A549 (cell line): ENCODE data around the gene ABHD11. TPM values are rescaled to one million over a fixed set of nuclear protein-coding genes. Genes with fewer than 3 reads are reported as not detected.

Experiments
- ATAC-seq, 2 experiments: fragments of 200-7000 bp in 1 of 2; fragments of >200 bp in 1 of 2; cut with Nextera tagmentation in 1 of 2; cut with Tn5 transposase in 1 of 2; 3 replicates each; pipeline versions ENCODE4 v1.8.0 to v1.9.1; 2018 to 2020; ENCODE audit warnings: mild to moderate bottlenecking in 1 of 2, moderate library complexity in 1 of 2
- CTCF ChIA-PET: fragments of 300-600 bp; sonication (Branson Sonifier 250); formaldehyde crosslinking; extraction: SDS; loops from one replicate; lab custom pipeline; 2021; ENCODE audit warnings: antibody characterized with exemption, inconsistent platforms; lab: Yijun Ruan, JAX
- POLR2A ChIA-PET: fragments of 350-600 bp; formaldehyde crosslinking; extraction: SDS; loops from one replicate; lab custom pipeline; 2021; ENCODE audit warnings: antibody characterized with exemption, inconsistent platforms; lab: Yijun Ruan, JAX
- DNase-seq, 2 experiments: peaks; one replicate each; pipeline versions ENCODE4 v3.0.0 to v3.0.0-alpha.2; 2011 to 2016; ENCODE audit warnings: low read depth in 1 of 2, low spot score in 1 of 2
- FAIRE-seq: peaks from 2 replicates; lab custom pipeline; 2011; peaks lifted over from hg19 to GRCh38; lab: Jason Lieb, UNC
- H3K27ac ChIP-seq, 2 experiments: fragments of >200 bp; sonication (Bioruptor Twin); formaldehyde crosslinking; 3 replicates each; pipeline ENCODE4 v1.5.1; 2016 to 2017
- H3K4me1 ChIP-seq: fragments of >200 bp; sonication (Bioruptor Twin); formaldehyde crosslinking; 3 replicates; pipeline ENCODE4 v1.6.1; 2016
- H3K4me2 ChIP-seq: fragments of >200 bp; sonication (Bioruptor Twin); formaldehyde crosslinking; 3 replicates; pipeline ENCODE4 v1.6.1; 2016
- H3K4me3 ChIP-seq: fragments of >200 bp; sonication (Bioruptor Twin); formaldehyde crosslinking; 3 replicates; pipeline ENCODE4 v1.5.1; 2016
- H3K9me3 ChIP-seq: fragments of >200 bp; sonication (Bioruptor Twin); formaldehyde crosslinking; 3 replicates; pipeline ENCODE4 v1.6.1; 2016
- CBX2 ChIP-seq: fragments of 200-600 bp; sonication (generic); IDR thresholded peaks from 2 replicates; pipeline ENCODE4 v1.6.1; 2016; ENCODE audit warnings: low read depth, mild to moderate bottlenecking, borderline replicate concordance
- CHD2 ChIP-seq: fragments of 150-350 bp; IDR thresholded peaks from 2 replicates; pipeline ENCODE4 v1.6.1; 2014; ENCODE audit warnings: low read length; ENCODE audit not compliant: partially characterized antibody
- CHD4 ChIP-seq: fragments of 200-600 bp; sonication (generic); IDR thresholded peaks from 2 replicates; pipeline ENCODE4 v1.6.1; 2016; ENCODE audit warnings: antibody characterized with exemption, mild to moderate bottlenecking, borderline replicate concordance
- E2F6 ChIP-seq: IDR thresholded peaks from 2 replicates; pipeline ENCODE4 v1.6.1; 2012; ENCODE audit warnings: low read depth, borderline replicate concordance
- EHMT2 ChIP-seq: fragments of 200-600 bp; sonication (generic); IDR thresholded peaks from 2 replicates; pipeline ENCODE4 v1.6.1; 2016; ENCODE audit warnings: antibody characterized with exemption, low read depth, mild to moderate bottlenecking, moderate library complexity
- EP300 ChIP-seq, 2 experiments: fragments of >200 bp; sonication (Bioruptor Twin); formaldehyde crosslinking; IDR thresholded peaks; 2 replicates in 1 of 2; 3 replicates in 1 of 2; pipeline ENCODE4 v1.6.1; 2016 to 2017
- ESRRA ChIP-seq: fragments of 150-350 bp; IDR thresholded peaks from 2 replicates; pipeline ENCODE4 v1.6.1; 2014; ENCODE audit warnings: mild to moderate bottlenecking, low read length, borderline replicate concordance
- FOSB ChIP-seq: fragments of 250-450 bp; sonication (Bioruptor Pico); IDR thresholded peaks from 2 replicates; pipeline ENCODE4 v1.5.0; 2020; ENCODE audit warnings: mild to moderate bottlenecking, moderate library complexity
- FOSL2 ChIP-seq, 2 experiments: fragments of 450-650 bp in 1 of 2; fragments of >200 bp in 1 of 2; sonication (Bioruptor Twin) in 1 of 2; formaldehyde crosslinking; IDR thresholded peaks; 2 replicates each; pipeline versions ENCODE4 v1.5.0 to v1.6.1; 2016 to 2020; ENCODE audit warnings: mild to moderate bottlenecking in 1 of 2, moderate library complexity in 1 of 2
- JUN ChIP-seq, 2 experiments: fragments of >200 bp; sonication (Bioruptor Twin); formaldehyde crosslinking; IDR thresholded peaks; 2 replicates in 1 of 2; 3 replicates in 1 of 2; pipeline ENCODE4 v1.6.1; 2016 to 2017
- KDM5A ChIP-seq: fragments of 200-600 bp; sonication (generic); IDR thresholded peaks from 2 replicates; pipeline ENCODE4 v1.6.1; 2016; ENCODE audit warnings: antibody characterized with exemption, mild to moderate bottlenecking
- MAZ ChIP-seq: fragments of 150-350 bp; IDR thresholded peaks from 2 replicates; pipeline ENCODE4 v1.6.1; 2014; ENCODE audit warnings: antibody characterized with exemption, low read depth, low read length, borderline replicate concordance
- NR3C1 ChIP-seq: fragments of >200 bp; sonication (Bioruptor Twin); formaldehyde crosslinking; IDR thresholded peaks from 3 replicates; pipeline ENCODE4 v1.6.1; 2017
- POLR2AphosphoS2 ChIP-seq: conservative IDR thresholded peaks from 2 replicates; pipeline ENCODE4 v1.6.1; 2012; ENCODE audit warnings: low read length, improper control_type of control experiment, inconsistent platforms
- RCOR1 ChIP-seq: fragments of 150-350 bp; IDR thresholded peaks from 2 replicates; pipeline ENCODE4 v1.6.1; 2014; ENCODE audit warnings: antibody characterized with exemption, low read length, low read depth
- SREBF2 ChIP-seq: fragments of 450-650 bp; IDR thresholded peaks from 2 replicates; pipeline ENCODE4 v1.6.1; 2014; ENCODE audit warnings: mild to moderate bottlenecking, moderate library complexity
- ZC3H11A ChIP-seq: fragments of 450-650 bp; IDR thresholded peaks from 2 replicates; pipeline ENCODE4 v1.6.1; 2014; ENCODE audit warnings: antibody characterized with exemption, mild to moderate bottlenecking
- ZFP36 ChIP-seq: fragments of 450-650 bp; IDR thresholded peaks from 2 replicates; pipeline ENCODE4 v1.6.1; 2014; ENCODE audit warnings: borderline replicate concordance; ENCODE audit not compliant: partially characterized antibody
- ZNF302 ChIP-seq: fragments of 250-450 bp; sonication (Bioruptor Pico); IDR thresholded peaks from 2 replicates; pipeline ENCODE4 v1.9.0; 2021; ENCODE audit warnings: inconsistent platforms, mild to moderate bottlenecking, moderate library complexity
- WGBS: methylation state at CpG from one replicate; pipeline ENCODE4 v1.1.6; 2017; ENCODE audit errors: missing lambda C conversion rate; 5-methylcytosine and 5-hydroxymethylcytosine counted together
- polyA plus RNA-seq, 4 experiments: library from polyadenylated mRNA; depleted of rRNA in 3 of 4; stranded (reverse); fragments of >200 nt; fragmentation: RNase III in 1 of 4; extraction: RNeasy Plus Mini Kit Qiagen cat#74134 plus additional on column Dnase treatment in 1 of 4; gene quantifications; 2 replicates in 3 of 4; 3 replicates in 1 of 4; pipeline ENCODE4 v1.2.3, GENCODE V29; 2011 to 2017

ABHD11 gene
- polyA plus RNA-seq, 2 of the 4 experiments (the other 2 are of a cell fraction), result 8.1 to 15.1 TPM

- DNase-seq, result no peak
- no peak for FAIRE-seq
- POLR2A ChIA-PET, result interaction anchor here (0.7 kb wide), 1 partner anchor 43 kb away, joined by 3 read pairs; no protein-coding TSS in a partner anchor
Measured at GRCh38 chr7:73758581-73759138, 20.1 kb upstream of the ABHD11 start.

GRCh38 chr7:73749931-73750776 is 11.6 kb upstream of the ABHD11 start:
- CTCF ChIA-PET, result interaction anchor here (0.7 to 1.4 kb wide), 2 partner anchors 9 to 105 kb away, joined by 3 to 4 read pairs; no protein-coding TSS in a partner anchor
- TF ChIP-seq E2F6 (no peak), POLR2AphosphoS2 (no peak), ZNF302 (CRISPR knock-in tag) (no peak), CHD2 (no peak), SREBF2 (no peak), KDM5A (no peak), ESRRA (no peak), MAZ (no peak)
- TF ChIP-seq, all 56 proteins: peak for 0
- ATAC-seq (no peak), FAIRE-seq (no peak), DNase-seq (no peak)
- Histone ChIP-seq H3K4me3 (no peak overlapping the region), H3K27ac (no peak overlapping the region), H3K4me1 (no peaks in the 10 kb centered on the region), H3K9me3 (no peaks in the 10 kb centered on the region), H3K4me2 (no peak overlapping the region)
- 77% methylated on average over 16 of the region's 16 CpGs for whole genome bisulfite sequencing
- POLR2A ChIA-PET, result no interaction called here

More at GRCh38 chr7:73758581-73759138, 20.1 kb upstream of the ABHD11 start:
- TF ChIP-seq EHMT2 (no peak), NR3C1 (no peak), ZC3H11A (no peak), FOSB (CRISPR knock-in tag) (no peak), RCOR1 (no peak), ZFP36 (no peak), FOSL2 (IDR thresholded peaks at IDR 0.05) (no peak), FOSL2 (CRISPR knock-in tag; IDR thresholded peaks at IDR 0.05) (no peak), CHD4 (no peak), ZNF302 (CRISPR knock-in tag) (no peak), EP300 (IDR thresholded peaks at IDR 0.05) (no peak), JUN (IDR thresholded peaks at IDR 0.05) (no peak), CBX2 (no peak)
- Histone ChIP-seq H3K4me3 (no peak overlapping the region), H3K27ac (no peak overlapping the region), H3K4me2 (no peak overlapping the region), H3K9me3 (no peaks in the 10 kb centered on the region), H3K4me1 (peaks cover 10% of the 10 kb centered on the region)
- CTCF ChIA-PET, result interaction anchor here (1.3 to 1.6 kb wide), 2 partner anchors 24 to 25 kb away, joined by 3 read pairs; no protein-coding TSS in a partner anchor
- ATAC-seq, result peak in 1 of 2 experiments; percentile 19; a peak in 2 of 6 replicates
- WGBS, result 77% methylated on average over 7 of the region's 7 CpGs

- FAIRE-seq, result no peak
- Histone ChIP-seq H3K4me3 (no peak overlapping the region), H3K27ac (no peak overlapping the region), H3K4me2 (no peak overlapping the region), H3K9me3 (no peaks in the 10 kb centered on the region), H3K4me1 (peaks cover 10% of the 10 kb centered on the region)
- no peak for DNase-seq
- POLR2A ChIA-PET, result no interaction called here
- 86% methylated on average over 4 of the region's 4 CpGs for WGBS
- CTCF ChIA-PET, result interaction anchor here (0.6 to 4.4 kb wide), 3 partner anchors 11 to 110 kb away, joined by 4 to 21 read pairs (median 6); no protein-coding TSS in a partner anchor
- ATAC-seq, result no peak
- no peak for TF ChIP-seq ZNF302 (CRISPR knock-in tag)
Measured at GRCh38 chr7:73746378-73746777, 7.8 kb upstream of the ABHD11 start.
